NCI-H2196 (cell line): Measurements from ENCODE around the gene CHST14.

Source experiments
- DNase-seq: peaks from one replicate; lab custom pipeline; 2025; ENCODE audit not compliant: unreplicated experiment; lab: John Stamatoyannopoulos, UW

The CHST14 gene

GRCh38 chr15:40461958-40462357 is 8.8 kb upstream of the CHST14 start:
- DNase-seq: no peak

- DNase-seq: no peak
These were observed 7.5 kb upstream of the CHST14 start for GRCh38 chr15:40463279-40463678.

- no peak for DNase-seq
These were observed 6.8 kb upstream of the CHST14 start for GRCh38 chr15:40463886-40464545.

- no peak for DNase-seq
These were observed 6.1 kb upstream of the CHST14 start for GRCh38 chr15:40464595-40465185.

- no peak for DNase-seq
These were observed 4.8 kb upstream of the CHST14 start for GRCh38 chr15:40465939-40466338.

- no peak for DNase-seq
These were observed 4.1 kb upstream of the CHST14 start for GRCh38 chr15:40466426-40467260.

GRCh38 chr15:40467261-40467615 is 3.5 kb upstream of the CHST14 start:
- DNase-seq: no peak

GRCh38 chr15:40468898-40469331 is 1.9 kb upstream of the CHST14 start:
- no peak for DNase-seq

- DNase-seq: no peak
These were observed 901 bp upstream of the CHST14 start for GRCh38 chr15:40469776-40470390.

GRCh38 chr15:40471105-40471807 is 472 bp downstream of the CHST14 start:
- DNase-seq: no peak

- no peak for DNase-seq
These were observed 995 bp downstream of the CHST14 start for GRCh38 chr15:40471808-40472150.

- no peak for DNase-seq
These were observed 1.5 kb downstream of the CHST14 start for GRCh38 chr15:40472171-40472727.

- no peak for DNase-seq
These were observed 3.8 kb downstream of the CHST14 start for GRCh38 chr15:40474581-40474980.

GRCh38 chr15:40477642-40478327 is 7.0 kb downstream of the CHST14 start:
- DNase-seq: no peak

GRCh38 chr15:40479024-40479423 is 8.2 kb downstream of the CHST14 start:
- DNase-seq: no peak

GRCh38 chr15:40481341-40482074 is 10.7 kb downstream of the CHST14 start:
- no peak for DNase-seq

GRCh38 chr15:40483919-40484318 is 13.1 kb downstream of the CHST14 start:
- no peak for DNase-seq

- no peak for DNase-seq
These were observed 15.4 kb downstream of the CHST14 start for GRCh38 chr15:40486066-40486770.
